Ecto neural progenitor cell (in vitro differentiated cells): ENCODE measurements around the gene HAND2.

Experiments
- DNase-seq: peaks from one replicate; pipeline ENCODE4 v3.0.0-alpha.2; 2018; ENCODE audit warnings: low spot score

Gene HAND2

GRCh38 chr4:173529477-173530325 lies at the start of gene HAND2:
TSS of gene HAND2 (minus strand) at chr4:173530229. CDS start at chr4:173529289, 940 bp downstream.
- DNase-seq, result peak; percentile 75

GRCh38 chr4:173578956-173579355 lies 48.9 kb upstream of the HAND2 start:
- no peak for DNase-seq

DNA sequence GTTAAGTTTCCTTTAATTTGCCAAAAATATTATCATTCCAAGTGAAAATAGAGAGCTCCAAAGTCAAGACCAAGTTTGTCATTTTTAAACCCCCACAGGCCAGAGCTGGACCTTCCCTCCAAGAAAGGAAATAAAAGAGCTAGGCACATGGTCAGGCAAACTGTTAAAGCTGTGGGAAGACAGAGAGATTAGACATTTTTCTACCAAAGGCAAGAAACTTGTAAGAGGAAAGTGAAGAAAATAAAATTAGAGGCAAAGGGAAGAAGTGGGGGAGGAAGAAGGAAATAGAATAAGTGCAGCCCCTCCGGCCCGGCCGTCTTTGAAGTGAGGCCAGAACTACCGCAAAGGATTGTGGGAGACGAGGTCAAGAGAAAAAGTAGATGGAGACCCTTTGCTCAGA lies 47.9 kb upstream of the HAND2 start:
- no peak for DNase-seq

DNA sequence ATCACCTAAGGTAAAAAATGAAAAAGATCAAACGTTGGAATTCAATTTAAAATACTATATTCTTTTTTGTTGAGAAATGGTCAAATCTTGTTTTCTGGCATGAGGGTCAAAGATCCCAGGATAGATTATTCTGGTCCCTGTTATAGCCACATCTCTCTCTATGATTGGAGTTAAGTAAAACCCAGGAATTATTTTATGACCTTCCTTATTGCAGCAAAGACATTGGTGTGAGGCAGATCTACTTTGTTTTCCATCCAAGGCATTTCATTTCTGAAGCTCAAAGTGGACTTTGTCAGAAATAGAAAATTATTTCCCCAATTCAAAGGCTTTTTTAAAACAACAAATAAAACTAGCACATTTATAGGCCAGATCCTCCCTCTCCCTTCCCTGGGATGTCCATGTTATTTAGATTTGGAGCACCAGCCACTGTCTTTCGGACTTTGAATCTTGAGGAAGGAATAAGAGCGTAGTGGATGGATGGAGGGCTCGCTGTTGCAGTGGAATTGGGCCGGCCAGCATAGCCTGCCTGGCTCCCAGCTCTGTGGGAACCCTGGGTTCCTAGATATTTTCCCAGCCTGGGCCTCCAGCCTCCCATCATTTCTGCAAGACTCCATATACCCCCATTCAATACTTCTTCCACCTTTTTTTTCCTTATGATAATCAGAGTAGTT lies 45.6 kb upstream of the HAND2 start:
- no peak for DNase-seq

GRCh38 chr4:173573725-173574124 lies 43.7 kb upstream of the HAND2 start:
- DNase-seq, result no peak

GRCh38 chr4:173573286-173573685 lies 43.3 kb upstream of the HAND2 start:
- DNase-seq, result no peak

DNA sequence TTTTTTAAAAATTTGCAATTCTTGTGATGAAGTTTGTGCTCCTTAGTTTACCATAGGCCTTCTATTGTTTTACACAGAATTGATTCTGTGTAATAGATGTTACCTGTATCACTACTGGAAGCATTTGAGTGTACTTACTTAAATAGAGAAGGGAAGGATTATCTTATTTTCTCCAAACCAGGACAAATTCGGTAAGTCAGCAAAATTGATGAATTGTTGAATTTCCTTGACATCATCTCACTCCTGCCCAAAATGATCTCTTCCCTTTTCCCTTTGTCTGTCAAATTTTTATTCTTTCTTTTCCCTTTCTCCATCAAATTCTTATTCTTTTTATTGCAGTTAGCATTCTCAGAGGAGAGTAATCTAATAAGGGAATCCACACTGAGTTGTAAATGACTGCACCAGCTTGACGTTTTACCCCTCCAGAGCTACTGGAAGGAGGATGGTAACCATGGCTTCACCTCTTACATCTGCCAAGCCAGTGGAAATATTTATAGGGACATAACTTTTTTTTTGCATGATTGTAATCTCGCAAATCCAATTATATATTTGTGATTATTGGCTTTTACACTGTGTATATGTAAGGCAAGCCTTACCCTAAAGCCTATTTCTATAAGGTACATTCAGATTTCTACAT lies 42.6 kb upstream of the HAND2 start:
- DNase-seq, result no peak

DNA sequence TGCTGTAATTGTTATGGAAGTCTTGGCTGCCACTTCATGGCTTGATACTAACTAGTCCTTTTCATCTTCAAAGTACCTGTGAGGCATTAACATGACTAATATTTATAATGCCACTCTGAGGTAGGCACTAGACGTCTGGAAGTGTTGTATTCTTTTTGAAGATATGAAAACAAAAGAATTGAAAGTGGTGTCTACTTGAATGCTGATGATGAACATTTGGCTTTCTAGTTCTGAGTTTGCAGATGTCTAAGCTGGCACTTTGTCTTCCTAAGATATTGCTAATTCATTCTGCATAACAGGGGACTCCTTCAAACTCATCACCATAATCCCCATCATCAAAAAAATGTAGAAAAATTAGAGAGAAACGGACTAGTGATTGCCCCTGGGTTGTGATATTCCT lies 41.6 kb upstream of the HAND2 start:
- DNase-seq, result no peak

DNA sequence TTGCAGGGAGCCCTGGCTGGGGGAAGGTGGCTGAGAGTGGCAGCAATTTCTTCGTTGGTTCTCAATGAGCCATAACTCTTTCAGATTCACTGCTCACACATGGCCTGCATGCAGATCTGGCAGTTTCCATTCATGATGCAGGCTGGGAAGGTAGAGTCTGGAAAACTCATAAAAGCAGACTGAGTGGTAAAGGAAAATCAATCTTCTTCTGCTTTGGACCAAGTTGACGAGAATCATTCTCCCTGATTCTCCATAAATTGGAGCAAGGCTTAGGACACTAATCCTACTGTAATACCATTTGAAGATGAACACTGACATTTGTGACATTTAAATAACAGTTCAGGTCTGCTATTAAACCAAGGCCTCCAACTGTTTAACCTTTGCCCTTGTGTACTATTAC lies 35.3 kb upstream of the HAND2 start:
- no peak for DNase-seq

- no peak for DNase-seq
These were observed 34.4 kb upstream of the HAND2 start for GRCh38 chr4:173564461-173564860.

DNA sequence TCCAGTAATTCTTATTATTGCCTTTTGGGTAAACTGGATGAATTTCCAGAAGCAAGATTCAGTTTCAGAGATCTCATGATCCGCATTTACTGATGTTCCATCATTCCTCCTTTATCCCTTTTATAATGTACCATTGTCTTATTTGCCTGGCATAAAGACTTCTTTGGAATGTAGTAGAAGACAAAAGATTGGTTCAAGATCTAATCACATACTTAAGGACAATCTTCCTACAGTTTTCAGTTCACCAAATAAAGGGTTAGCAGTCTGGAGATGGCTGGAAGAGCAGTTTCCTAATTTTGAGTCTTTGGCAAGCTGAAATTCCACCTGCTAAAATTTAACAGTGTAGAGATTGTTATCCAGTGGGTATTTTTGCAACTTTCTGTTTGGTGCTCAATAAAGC lies 30.9 kb upstream of the HAND2 start:
- DNase-seq, result no peak

DNA sequence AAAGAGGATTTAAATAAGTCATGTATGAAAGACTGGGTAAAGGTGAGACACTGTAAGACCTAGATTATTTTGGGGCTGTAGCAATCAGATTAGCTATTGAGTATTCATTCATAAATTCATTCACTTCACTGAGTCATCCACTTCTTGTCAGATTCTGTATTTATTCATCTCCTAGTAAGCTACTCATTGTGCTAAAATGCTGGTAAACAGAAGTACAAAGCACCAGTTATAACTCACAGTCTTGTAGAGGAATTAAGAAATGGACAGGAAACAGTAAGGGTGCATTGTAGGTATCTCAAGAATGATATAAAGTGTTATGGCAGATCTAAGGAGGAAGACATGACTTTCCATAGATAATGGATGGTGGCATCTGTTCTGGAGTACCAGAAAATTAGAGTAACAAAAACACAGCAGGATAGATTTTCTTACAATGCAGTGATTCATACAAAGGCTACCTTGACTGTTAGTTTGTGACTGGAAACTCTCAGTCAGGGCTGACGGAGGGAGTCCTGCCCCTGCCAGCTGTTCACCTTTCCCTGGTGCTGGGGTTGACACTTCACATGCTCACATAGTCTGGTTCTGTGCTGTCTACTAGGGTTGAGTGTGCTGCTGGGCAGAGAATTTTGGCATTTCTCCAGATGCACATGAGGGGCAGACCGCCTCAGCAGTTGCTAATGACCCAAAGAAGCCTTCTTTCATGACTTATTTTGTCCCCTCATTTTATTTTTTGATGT lies 26.5 kb upstream of the HAND2 start:
- DNase-seq, result no peak

- DNase-seq, result no peak
These were observed 17.9 kb upstream of the HAND2 start for GRCh38 chr4:173547889-173548288.

DNA sequence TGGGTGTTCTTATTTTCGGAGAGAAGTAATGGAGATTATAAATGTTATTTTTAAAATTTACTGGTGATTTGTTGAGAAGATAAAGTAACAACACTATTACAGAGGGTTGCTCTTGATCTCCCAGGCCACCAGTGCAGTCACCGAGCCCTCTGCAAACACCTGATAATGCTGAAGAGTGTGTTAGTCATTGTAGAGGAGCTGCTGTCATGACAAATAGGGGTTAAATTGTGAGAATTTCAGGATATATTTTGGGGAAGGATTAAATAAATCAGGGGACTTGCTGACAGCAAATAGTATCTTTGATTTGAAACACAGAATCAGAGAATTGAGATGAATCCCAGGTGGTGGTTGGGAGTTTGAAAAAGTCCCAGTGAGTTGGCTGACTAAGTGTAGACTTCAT lies 16.7 kb upstream of the HAND2 start:
- no peak for DNase-seq

DNA sequence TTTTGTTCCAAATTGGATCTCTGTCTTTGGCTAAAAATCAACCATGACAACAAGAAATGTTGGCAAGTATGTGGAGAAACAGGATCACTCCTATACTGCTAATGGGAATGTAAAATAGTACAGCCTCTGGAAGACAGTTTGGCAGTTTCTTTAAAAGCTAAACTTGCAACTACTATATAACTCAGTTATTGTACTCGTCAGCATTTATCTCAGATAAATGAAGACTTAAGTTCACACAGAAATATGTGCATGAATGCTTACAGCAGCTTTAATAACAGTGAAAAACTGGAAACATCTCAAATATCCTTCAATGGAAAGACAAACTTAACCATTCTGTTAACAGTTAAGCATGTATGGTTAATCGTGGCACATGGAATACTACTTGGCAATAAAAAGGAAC lies 15.4 kb upstream of the HAND2 start:
- no peak for DNase-seq

GRCh38 chr4:173543266-173543665 lies 13.2 kb upstream of the HAND2 start:
- DNase-seq, result no peak

DNA sequence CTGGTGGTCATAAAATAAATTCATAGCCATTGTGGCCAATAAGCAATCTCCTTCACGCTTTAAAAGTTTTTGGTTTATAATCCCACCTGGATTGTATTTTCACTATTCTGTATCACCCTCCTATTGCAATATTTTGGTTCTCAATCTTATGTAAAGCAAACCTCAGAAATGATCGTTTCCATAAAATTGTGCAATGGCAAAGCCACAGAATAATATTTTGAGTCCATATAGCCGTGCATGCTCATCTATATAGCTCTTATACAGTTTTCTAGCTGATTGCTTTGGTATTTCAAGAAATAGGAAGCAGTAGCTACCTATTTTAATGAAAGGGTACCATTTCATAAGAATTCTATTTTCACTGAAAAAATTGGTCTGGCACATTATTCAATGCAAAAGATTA lies 10.0 kb upstream of the HAND2 start:
- no peak for DNase-seq

DNA sequence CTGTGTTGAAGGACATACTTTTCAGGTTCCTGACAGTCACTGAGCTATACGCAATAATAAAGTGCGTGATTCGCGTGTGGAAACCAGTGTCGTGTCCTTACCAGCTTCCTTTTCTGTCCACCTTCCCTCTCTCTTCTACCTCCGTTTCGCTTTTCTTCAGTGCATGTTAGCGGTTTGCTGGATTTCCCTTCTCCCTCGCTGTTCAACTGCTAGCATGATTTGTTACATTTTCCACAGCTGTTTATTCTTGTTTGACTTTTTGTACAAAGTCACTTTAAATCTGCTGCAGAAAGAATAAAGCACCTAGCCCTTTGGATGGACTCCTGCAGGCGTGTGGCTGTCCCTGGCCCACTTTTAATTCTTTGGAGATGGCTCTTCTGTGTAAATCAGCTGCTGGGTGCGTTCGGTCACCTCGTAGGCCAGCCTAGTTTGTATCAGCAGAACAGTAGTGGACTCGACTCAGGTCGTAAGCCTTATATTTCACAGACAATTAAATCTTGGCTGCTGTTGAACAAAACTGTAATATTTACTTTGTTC lies 8.9 kb upstream of the HAND2 start:
- no peak for DNase-seq

DNA sequence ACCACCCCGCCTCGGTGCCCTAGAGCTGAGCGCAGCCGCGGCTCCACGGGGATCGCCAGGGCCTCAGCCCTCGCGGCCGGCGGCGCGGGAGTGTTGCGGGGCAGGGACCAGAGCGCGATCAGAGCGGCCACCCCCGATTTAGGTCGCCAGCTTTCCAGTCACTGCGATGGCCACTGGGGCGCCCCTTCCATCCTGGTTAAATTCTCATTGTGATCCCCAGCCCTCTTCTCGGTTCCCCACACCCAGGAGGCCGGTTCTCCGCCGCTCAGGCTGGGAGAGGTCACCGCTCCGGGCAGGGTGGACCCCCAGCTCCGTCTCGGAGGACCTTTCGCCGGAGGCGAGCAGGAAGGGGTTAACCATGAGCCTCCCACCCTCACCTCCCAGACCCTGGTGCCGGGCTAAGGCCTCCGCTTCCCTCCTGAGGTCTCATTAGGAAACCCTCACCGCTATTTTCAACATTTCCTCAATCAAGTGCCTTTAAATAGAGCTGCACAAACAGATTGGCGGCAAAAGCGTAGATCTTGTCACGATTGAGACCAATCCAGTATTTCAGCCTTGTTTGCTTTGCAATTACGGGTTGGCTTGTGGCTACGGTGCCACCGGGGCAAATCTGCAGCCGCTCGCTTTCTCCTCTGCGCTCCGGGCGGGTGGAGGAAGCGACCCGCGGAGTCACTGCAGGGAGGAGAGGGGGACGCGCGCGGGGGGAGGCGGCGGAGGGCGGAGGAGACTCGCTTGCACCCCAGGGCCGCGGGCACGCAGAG lies 8.3 kb upstream of the HAND2 start:
- DNase-seq, result peak; percentile 69

- no peak for DNase-seq
These were observed 7.7 kb upstream of the HAND2 start for GRCh38 chr4:173537613-173538147.

DNA sequence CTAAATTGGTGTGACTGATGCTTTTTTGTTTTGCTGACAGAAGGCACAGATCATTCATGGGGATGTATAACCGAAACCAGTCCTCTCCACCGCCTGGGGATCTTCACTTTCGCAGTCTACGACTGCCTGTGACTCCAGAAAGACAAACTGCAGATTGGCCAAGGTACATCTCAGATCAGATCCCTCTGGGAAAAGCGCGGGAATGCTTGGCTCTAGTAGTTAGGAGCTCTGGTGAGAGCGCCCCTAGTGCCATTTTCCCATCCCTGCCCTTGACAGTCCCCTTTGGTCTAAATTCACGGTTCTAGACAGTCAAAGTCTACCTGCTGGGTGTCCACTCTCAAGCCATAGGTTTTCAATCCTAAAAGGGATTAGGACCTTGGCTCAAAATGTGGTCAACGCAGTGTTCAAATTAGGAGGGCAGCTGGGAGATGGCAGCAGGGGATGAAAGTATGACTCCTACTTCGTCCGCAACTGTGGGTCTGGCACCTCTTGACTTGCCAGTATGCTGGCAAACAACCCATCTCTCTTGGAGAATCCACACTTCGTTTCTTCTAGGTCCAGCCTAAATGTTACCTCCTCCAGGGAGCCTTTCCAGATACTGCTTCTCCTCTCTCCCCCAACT lies 6.9 kb upstream of the HAND2 start:
- peak; percentile 76 for DNase-seq
